CD14-positive monocyte (primary cell): Measurements from ENCODE around the gene HNRNPCL1. TPM values are rescaled to one million over a fixed set of nuclear protein-coding genes. Genes with fewer than 3 reads are reported as not detected.
A peak's percentile ranks its signal among the peaks of the same experiment; 100 is the strongest.
"Not testable (repeated sequence)": the region's sequence is repeated elsewhere in the genome, so short reads cannot be mapped to it uniquely, and the experiment has no call there.

Experiments
- DNase-seq, 3 donors: peaks; one replicate each; pipeline ENCODE4 v3.0.0-alpha.2; 2011 to 2022
- H2AFZ ChIP-seq: 2 replicates; pipeline ENCODE4 v1.6.0; 2012; ENCODE audit warnings: mild to moderate bottlenecking, low read depth, low read length, inconsistent platforms; ENCODE audit not compliant: insufficient read depth, poor library complexity, severe bottlenecking
- H3K27ac ChIP-seq, 2 donors: 1 replicate in 1 of 2; 2 replicates in 1 of 2; pipeline ENCODE4 v1.5.1; 2012 to 2013; ENCODE audit warnings: low read length in 2 of 2, control low read depth in 1 of 2, inconsistent platforms in 1 of 2, low read depth in 1 of 2, mild to moderate bottlenecking in 1 of 2
- H3K27me3 ChIP-seq, 2 donors: one replicate each; pipeline versions ENCODE4 v1.6.0 to v1.6.1; 2011 to 2013; ENCODE audit warnings: low read length in 2 of 2; ENCODE audit not compliant: control insufficient read depth in 2 of 2, insufficient read depth in 2 of 2
- H3K36me3 ChIP-seq, 2 donors: replicated peaks in 1 of 2; 1 replicate in 1 of 2; 2 replicates in 1 of 2; pipeline versions ENCODE4 v1.5.1 to v1.6.1; 2012 to 2013; ENCODE audit warnings: low read length in 2 of 2, control low read depth in 1 of 2, inconsistent platforms in 1 of 2, mild to moderate bottlenecking in 1 of 2; ENCODE audit not compliant: insufficient read depth in 2 of 2, control insufficient read depth in 1 of 2
- H3K4me1 ChIP-seq, 2 donors: 1 replicate in 1 of 2; 2 replicates in 1 of 2; pipeline versions ENCODE4 v1.5.1 to v1.6.1; 2012 to 2013; ENCODE audit warnings: low read length in 2 of 2, control low read depth in 1 of 2, inconsistent platforms in 1 of 2, mild to moderate bottlenecking in 1 of 2, moderate library complexity in 1 of 2; ENCODE audit not compliant: insufficient read depth in 2 of 2, control insufficient read depth in 1 of 2
- H3K4me2 ChIP-seq: replicated peaks from 2 replicates; pipeline ENCODE3; 2012; ENCODE audit warnings: low read length, moderate library complexity, mild to moderate bottlenecking; ENCODE audit not compliant: poor library complexity, severe bottlenecking; ENCODE audit errors: extremely low read depth
- H3K4me3 ChIP-seq, 3 experiments: fragments of 200-600 bp in 1 of 3; sonication (generic) in 1 of 3; replicated peaks in 1 of 3; 1 replicate in 2 of 3; 2 replicates in 1 of 3; pipeline ENCODE4 v1.5.1; 2011 to 2013; ENCODE audit warnings: low read length in 3 of 3, mild to moderate bottlenecking in 3 of 3, control low read depth in 2 of 3, low read depth in 2 of 3, inconsistent platforms in 1 of 3, moderate library complexity in 1 of 3
- H3K79me2 ChIP-seq: 2 replicates; pipeline ENCODE4 v1.6.0; 2012; ENCODE audit warnings: mild to moderate bottlenecking, control low read depth, inconsistent platforms, low read length, moderate library complexity; ENCODE audit not compliant: insufficient read depth
- H3K9ac ChIP-seq: 2 replicates; pipeline ENCODE4 v1.6.0; 2017; ENCODE audit warnings: low read length, mild to moderate bottlenecking; ENCODE audit not compliant: insufficient read depth, poor library complexity, severe bottlenecking
- H3K9me3 ChIP-seq, 2 donors: replicated peaks in 1 of 2; 1 replicate in 1 of 2; 2 replicates in 1 of 2; pipeline versions ENCODE4 v1.5.1 to v1.6.1; 2012 to 2013; ENCODE audit warnings: low read length in 2 of 2, control low read depth in 1 of 2; ENCODE audit not compliant: control insufficient read depth in 1 of 2, insufficient read depth in 1 of 2
- H4K20me1 ChIP-seq: 2 replicates; pipeline ENCODE4 v1.6.0; 2012; ENCODE audit warnings: mild to moderate bottlenecking, low read length, control low read depth, moderate library complexity; ENCODE audit not compliant: insufficient read depth
- H3K27ac Mint-ChIP-seq, 7 donors: one replicate each; pipeline ENCODE4 v1.8.0; 2020; ENCODE audit warnings: mild to moderate bottlenecking in 7 of 7, mixed read lengths in 7 of 7, moderate library complexity in 6 of 7, inconsistent platforms in 2 of 7
- H3K27me3 Mint-ChIP-seq, 3 donors: one replicate each; pipeline ENCODE4 v1.8.0; 2021 to 2022; ENCODE audit warnings: low read depth in 3 of 3, mild to moderate bottlenecking in 3 of 3, mixed read lengths in 3 of 3, moderate library complexity in 3 of 3, inconsistent platforms in 1 of 3
- H3K36me3 Mint-ChIP-seq, 2 donors: one replicate each; pipeline ENCODE4 v1.8.0; 2020; ENCODE audit warnings: mixed read lengths in 2 of 2, inconsistent platforms in 1 of 2, mild to moderate bottlenecking in 1 of 2
- H3K4me1 Mint-ChIP-seq: one replicate; pipeline ENCODE4 v1.8.0; 2020; ENCODE audit warnings: mild to moderate bottlenecking, mixed read lengths
- H3K4me3 Mint-ChIP-seq, 2 donors: one replicate each; pipeline ENCODE4 v1.8.0; 2020; ENCODE audit warnings: mild to moderate bottlenecking in 2 of 2, mixed read lengths in 2 of 2, moderate library complexity in 1 of 2
- H3K9me3 Mint-ChIP-seq, 7 donors: one replicate each; pipeline ENCODE4 v1.8.0; 2020 to 2022; ENCODE audit warnings: mixed read lengths in 7 of 7, mild to moderate bottlenecking in 6 of 7, moderate library complexity in 6 of 7, inconsistent platforms in 2 of 7
- WGBS: methylation state at CpG from one replicate; pipeline ENCODE4 v1.1.5; 2013; ENCODE audit warnings: missing lambda C conversion rate; ENCODE audit not compliant: insufficient coverage; 5-methylcytosine and 5-hydroxymethylcytosine counted together
- intact Hi-C, 2 donors: fragments of 100-400 bp; cut with micrococcal nuclease; formaldehyde crosslinking; loops; one replicate each; pipeline versions ENCODE4 v1.15.0 to v1.15.1; 2023
- polyA plus RNA-seq, 3 donors: library from polyadenylated mRNA; depleted of rRNA in 1 of 3; unstranded in 2 of 3; stranded (reverse) in 1 of 3; fragments of 300-500 nt in 2 of 3; fragments of >200 nt in 1 of 3; fragmentation: Illumina TruSeq in 2 of 3; gene quantifications; 1 replicate in 2 of 3; 2 replicates in 1 of 3; pipeline ENCODE4 v1.2.3, GENCODE V29; 2012 to 2021
- TF ChIP-seq, protein P1 (sequence below): fragments of 200-600 bp; IDR thresholded peaks from one replicate; pipeline ENCODE4 v1.8.0; 2022; ENCODE audit warnings: antibody characterized with exemption, mild to moderate bottlenecking

Gene HNRNPCL1
- polyA plus RNA-seq, 3 donors, result not detected

DNA sequence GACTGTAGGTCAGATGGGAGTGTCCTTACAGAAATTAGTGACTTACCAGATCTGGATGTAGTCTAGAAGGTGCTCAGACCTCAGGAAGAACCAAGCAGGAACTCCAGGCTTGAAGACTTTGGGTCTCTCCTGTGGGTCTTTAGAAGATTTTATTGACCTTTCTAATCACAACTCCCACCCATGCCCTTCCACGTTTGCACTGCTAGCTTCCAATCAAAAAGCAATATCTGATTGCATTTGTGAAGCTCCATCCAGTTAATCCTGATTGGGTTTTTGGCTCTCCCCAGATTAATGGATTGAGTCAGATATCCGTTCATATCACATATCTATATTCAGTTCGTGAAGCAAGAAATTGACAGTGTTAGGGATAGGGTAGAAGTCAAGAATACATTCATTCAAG is 17.2 kb downstream of the HNRNPCL1 start, which contains the start of gene PRAMEF11:
TSS of gene PRAMEF11 (minus strand) at position 101 of the 400 bp plus-strand sequence. CDS start 2,621 bp downstream, outside the sequence.
- H2AFZ ChIP-seq, H3K9me3 ChIP-seq, H4K20me1 ChIP-seq, H3K27me3 ChIP-seq, H3K4me1 Mint-ChIP-seq, H3K4me2 ChIP-seq, H3K79me2 ChIP-seq, intact Hi-C loops, H3K4me1 ChIP-seq, H3K9ac ChIP-seq, H3K27me3 Mint-ChIP-seq, H3K27ac Mint-ChIP-seq, H3K4me3 ChIP-seq, H3K36me3 Mint-ChIP-seq, H3K27ac ChIP-seq, H3K36me3 ChIP-seq, DNase-seq, H3K9me3 Mint-ChIP-seq: not testable (repeated sequence)
- peak within 1 kb of the TSS in 1 of 2 donors; percentile 4 for H3K4me3 Mint-ChIP-seq
- WGBS, result no CpG with 5 or more reads among the region's 3 CpGs

DNA sequence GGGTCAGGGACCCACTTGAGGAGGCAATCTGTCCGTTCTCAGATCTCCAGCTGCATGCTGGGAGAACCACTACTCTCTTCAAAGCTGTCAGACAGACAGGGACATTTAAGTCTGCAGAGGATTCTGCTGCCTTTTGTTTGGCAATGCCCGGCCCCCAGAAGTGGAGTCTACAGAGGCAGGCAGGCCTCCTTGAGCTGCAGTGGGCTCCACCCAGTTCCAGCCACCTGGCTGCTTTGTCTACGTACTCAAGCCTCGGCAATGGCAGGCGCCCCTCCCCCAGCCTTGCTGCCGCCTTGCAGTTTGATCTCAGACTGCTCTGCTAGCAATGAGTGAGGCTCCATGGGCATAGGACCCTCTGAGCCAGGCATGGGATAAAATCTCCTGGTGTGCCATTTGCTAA is 29.5 kb downstream of the HNRNPCL1 start:
- H3K4me3 Mint-ChIP-seq, H3K79me2 ChIP-seq, intact Hi-C loops, H3K9me3 ChIP-seq, H3K27me3 Mint-ChIP-seq, H2AFZ ChIP-seq, H3K9ac ChIP-seq, H3K9me3 Mint-ChIP-seq, H3K36me3 Mint-ChIP-seq, H3K27ac ChIP-seq, H3K36me3 ChIP-seq, H3K27ac Mint-ChIP-seq, H3K4me3 ChIP-seq, H3K4me2 ChIP-seq, DNase-seq, H3K27me3 ChIP-seq, H4K20me1 ChIP-seq, H3K4me1 Mint-ChIP-seq, H3K4me1 ChIP-seq: not testable (repeated sequence)
- 87% methylated on average over 6 of the region's 6 CpGs for WGBS

DNA sequence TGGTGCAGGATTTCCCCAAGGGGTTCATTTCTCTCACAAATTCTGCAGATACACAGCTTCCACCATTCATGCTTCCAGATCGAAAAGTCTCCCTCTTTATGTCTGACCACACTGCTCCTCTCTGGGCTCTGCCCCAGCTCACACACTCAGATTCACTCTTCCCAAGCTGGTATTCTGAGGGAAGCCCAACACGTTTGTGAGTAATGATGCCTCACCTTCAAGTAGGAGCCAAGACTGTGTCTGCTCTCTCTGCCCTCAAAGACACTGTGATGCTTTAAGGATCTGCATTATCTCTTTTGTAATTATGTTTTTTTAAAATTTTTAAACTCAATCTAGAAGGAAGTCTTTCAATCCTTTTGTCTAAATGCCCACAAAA is 37.1 kb downstream of the HNRNPCL1 start:
- TF ChIP-seq, protein P1, sequence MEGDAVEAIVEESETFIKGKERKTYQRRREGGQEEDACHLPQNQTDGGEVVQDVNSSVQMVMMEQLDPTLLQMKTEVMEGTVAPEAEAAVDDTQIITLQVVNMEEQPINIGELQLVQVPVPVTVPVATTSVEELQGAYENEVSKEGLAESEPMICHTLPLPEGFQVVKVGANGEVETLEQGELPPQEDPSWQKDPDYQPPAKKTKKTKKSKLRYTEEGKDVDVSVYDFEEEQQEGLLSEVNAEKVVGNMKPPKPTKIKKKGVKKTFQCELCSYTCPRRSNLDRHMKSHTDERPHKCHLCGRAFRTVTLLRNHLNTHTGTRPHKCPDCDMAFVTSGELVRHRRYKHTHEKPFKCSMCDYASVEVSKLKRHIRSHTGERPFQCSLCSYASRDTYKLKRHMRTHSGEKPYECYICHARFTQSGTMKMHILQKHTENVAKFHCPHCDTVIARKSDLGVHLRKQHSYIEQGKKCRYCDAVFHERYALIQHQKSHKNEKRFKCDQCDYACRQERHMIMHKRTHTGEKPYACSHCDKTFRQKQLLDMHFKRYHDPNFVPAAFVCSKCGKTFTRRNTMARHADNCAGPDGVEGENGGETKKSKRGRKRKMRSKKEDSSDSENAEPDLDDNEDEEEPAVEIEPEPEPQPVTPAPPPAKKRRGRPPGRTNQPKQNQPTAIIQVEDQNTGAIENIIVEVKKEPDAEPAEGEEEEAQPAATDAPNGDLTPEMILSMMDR, result no peak
- Histone ChIP-seq H3K4me2 (no peak overlapping the region), H3K27ac (no peak overlapping the region), H3K79me2 (no peaks in the 10 kb centered on the region), H3K27me3 (no peaks in the 10 kb centered on the region), H3K36me3 (no peaks in the 10 kb centered on the region), H3K9ac (no peak overlapping the region), H2AFZ (no peak overlapping the region), H4K20me1 (no peaks in the 10 kb centered on the region), H3K4me3 (no peak overlapping the region), H3K9me3 (no peaks in the 10 kb centered on the region), H3K4me1 (no peaks in the 10 kb centered on the region)
- H3K36me3 Mint-ChIP-seq, result no peaks in the 10 kb centered on the region
- intact Hi-C loops, result no loop called here
- H3K9me3 Mint-ChIP-seq, result peaks cover 0 to 7% (median 2%) of the 10 kb centered on the region in 7 donors
- H3K27me3 Mint-ChIP-seq, result peaks cover 0 to 5% (median 3%) of the 10 kb centered on the region in 3 donors
- no peak for DNase-seq
- no peak overlapping the region for H3K4me3 Mint-ChIP-seq
- WGBS, result 100% methylated on average over 1 of the region's 2 CpGs
- no peaks in the 10 kb centered on the region for H3K4me1 Mint-ChIP-seq
- no peak overlapping the region for H3K27ac Mint-ChIP-seq
